GM19455 (cell line): ENCODE results near the gene F3.

Experiments
- ATAC-seq: cut with Tn5 transposase; IDR thresholded peaks from one replicate; pipeline ENCODE4 v1.9.1; 2021; ENCODE audit not compliant: unreplicated experiment

The F3 gene

DNA sequence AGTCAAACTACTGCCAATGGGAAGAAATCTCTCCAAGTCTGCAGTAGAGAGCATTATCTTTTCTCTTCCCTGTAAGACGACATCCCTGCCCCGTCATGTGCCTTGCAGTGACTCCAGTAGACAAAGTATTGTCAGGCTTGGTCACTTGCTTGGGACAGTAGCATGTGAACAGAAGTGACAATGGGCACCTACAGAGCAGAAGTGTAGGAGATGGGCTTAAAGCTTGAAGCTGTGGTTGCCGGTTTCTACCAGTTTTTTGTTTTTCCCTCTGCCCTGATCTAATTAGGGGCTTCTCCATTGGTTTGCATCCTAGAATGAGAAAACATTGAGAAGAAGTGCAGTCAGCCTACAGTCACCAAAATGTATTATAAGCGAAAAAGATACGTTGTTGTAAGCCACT is 12.7 kb downstream of the F3 start:
- no peak for ATAC-seq

DNA sequence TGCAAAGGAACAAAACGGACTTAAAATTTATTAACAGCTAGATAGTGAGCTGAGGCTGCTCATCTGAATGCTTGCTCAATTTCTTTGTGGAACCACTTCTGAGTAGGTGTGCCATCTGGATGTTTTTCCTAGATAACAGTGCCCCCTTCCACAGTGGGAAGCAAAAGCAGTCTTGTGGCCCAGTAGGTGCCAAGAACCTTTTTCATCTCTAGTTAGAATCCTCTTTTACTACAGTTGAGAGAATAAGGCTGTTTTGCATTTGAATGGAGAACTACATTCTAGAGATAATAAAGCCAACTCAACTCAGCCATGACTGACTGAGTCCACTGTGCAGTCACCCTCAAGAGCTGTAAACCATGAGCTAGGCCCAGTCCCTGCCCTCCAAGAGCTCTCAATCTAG is 13.3 kb downstream of the F3 start:
- no peak for ATAC-seq

DNA sequence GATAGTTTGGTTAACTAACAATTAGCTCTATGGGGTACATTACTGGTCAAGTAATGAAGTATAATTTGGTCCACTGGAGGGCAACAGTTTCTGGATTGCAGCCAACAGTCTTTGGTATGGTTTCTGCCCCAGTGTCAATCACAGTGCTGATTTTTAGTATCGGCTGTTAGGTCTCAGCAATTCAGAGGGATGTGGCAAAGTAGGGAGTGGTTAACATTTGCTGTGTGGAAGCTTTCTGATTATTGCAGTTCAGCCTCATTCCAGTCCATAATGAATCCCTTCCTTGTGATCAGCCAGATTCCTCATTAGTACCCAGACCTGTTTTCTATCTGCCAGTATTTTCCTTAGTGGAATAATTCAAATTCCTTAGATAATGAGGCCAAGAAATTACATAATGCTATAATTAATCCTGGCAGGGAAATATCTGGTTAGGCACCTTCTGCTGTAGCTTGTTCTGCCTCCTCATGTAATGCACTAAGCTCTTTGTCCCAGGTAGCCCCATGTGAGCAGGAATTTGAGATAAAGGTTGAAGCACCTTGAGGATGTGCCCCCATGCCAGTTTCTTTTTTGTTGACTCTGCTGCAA is 14.0 kb downstream of the F3 start:
- no peak for ATAC-seq

GRCh38 chr1:94526152-94526980 is 15.2 kb downstream of the F3 start:
- ATAC-seq = no peak

GRCh38 chr1:94524531-94524930 is 17.0 kb downstream of the F3 start:
- ATAC-seq = no peak

DNA sequence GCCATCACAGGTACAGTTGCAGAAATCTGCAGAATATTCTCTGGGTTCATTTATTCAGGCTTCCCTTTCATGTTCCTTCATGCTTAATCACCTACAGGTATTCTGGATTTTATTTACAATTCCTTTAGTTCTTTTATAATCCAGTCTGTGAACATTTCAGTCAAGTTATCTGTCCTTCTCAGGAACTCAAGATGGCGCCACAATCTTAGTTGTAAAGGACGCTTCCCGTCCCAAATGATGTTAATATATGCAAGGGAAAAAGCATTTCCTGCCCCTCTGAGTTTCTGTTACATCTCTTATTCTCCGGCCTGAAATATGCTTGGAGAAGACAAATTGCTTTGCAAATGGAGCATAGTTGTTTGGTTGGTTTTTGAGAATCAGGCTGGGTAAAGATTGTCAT is 19.3 kb downstream of the F3 start:
- no peak for ATAC-seq

GRCh38 chr1:94519351-94519750 is 22.2 kb downstream of the F3 start:
- ATAC-seq = no peak

DNA sequence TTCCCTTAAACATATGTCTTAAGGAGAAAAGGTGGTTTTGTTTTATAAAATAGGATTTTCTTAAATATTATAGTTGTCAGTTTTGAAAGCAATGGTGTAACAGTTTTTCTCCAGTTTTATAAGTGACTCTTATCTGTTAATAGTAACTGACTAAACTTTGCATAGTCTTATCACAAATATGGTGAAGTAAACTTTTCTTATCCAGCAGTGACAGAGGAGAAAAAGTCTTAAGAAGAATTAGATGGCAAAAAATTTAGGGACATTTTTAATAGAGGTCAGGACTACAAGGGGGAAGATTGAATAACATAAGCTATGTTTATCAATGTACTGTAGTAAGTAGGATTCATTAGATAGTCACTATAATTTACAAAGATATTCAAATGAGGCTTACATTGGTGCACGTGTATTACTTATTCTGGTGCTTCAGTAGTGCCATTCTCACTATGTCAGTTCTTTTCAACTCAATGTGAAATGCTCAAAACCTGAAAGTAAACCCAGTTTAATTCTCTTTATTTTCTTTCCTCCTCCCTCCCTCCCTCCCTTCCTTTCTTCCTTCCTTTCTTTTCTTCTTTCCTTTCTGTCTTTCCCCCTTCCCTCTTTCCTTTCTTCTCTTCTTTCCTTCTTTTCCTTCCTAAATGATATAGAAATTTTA is 26.1 kb downstream of the F3 start:
- no peak for ATAC-seq

GRCh38 chr1:94514095-94514727 is 27.3 kb downstream of the F3 start:
- ATAC-seq = no peak

DNA sequence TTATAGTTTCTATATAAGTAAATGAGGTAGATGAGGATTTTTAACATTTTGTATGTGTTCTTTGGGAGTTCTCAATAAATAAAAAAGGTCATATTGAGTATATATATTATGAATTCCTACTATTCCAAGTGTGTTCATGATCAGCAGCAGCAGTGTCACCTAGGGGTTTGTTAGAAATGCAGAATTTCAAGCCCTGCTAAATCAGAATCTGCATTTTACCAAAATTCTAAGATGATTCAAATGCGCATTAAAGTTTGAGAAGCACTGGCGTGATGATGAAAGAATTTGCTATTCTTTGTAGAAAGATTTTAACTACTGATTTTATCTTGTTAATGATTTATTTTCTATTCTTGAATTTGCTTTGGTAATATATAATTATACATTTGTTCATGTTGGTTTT is 28.7 kb downstream of the F3 start:
- no peak for ATAC-seq

DNA sequence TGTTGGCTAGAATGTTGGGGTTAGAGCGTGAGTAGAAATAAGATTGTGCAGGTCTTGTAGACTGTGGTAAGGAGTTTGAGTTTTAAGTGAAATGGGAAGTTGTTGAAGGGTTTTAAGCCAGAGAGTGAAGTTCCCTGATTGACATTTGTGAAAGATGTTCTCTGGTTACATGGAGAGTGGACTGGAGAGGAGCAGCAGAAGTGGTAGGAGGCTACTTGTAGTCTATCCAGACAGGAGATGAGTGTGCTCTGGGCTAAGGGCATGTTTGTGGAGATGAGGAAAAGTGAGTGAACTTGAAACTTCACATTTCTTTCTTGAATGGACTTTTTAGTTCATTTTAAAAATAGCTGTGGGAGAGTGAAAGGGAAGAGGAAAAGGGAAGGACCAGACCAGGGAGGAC is 37.0 kb downstream of the F3 start:
- ATAC-seq = no peak

DNA sequence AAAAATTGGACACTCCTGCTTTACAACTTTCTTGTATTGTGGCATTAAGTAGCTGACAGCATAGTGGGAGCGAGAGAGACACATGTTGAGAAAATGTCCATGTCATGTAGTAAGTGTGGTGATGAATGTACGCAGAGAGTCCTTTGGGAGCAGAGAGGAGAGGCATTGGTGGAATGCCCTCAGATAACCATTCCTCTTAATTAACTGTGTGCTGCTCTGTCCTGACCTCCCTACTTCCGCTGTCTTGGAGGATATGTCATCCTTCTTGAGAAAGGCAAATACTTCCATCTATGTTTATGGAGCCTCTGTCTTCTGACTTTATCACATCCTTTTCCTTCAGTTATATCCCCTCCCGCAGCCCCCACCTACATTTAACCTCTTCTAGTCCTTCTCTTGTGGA is 38.4 kb downstream of the F3 start:
- ATAC-seq = no peak

GRCh38 chr1:94501935-94502334 is 39.6 kb downstream of the F3 start:
- ATAC-seq = no peak

DNA sequence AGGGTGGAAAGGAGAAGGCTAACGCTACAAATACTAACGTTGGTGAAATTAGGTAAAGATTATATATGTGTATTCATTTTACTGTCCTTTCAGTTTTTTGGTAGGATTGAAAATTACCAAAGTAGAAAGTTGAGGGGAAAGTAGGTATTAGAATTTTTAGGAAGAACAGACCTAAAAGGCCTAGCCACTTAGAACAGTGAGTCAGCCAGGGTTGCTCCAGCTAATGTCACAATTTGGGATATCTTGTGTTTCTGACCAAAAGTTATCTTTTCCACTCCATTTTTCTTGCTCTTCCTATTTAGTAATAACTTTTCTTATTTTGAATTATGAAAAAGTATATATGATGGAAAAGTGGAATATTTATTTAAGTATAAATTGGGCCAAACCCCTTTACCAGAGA is 40.1 kb downstream of the F3 start:
- ATAC-seq = no peak

- no peak for ATAC-seq
These were observed 45.3 kb downstream of the F3 start for GRCh38 chr1:94496076-94496755.

- ATAC-seq = no peak
These were observed 51.0 kb downstream of the F3 start for GRCh38 chr1:94490556-94490955.

DNA sequence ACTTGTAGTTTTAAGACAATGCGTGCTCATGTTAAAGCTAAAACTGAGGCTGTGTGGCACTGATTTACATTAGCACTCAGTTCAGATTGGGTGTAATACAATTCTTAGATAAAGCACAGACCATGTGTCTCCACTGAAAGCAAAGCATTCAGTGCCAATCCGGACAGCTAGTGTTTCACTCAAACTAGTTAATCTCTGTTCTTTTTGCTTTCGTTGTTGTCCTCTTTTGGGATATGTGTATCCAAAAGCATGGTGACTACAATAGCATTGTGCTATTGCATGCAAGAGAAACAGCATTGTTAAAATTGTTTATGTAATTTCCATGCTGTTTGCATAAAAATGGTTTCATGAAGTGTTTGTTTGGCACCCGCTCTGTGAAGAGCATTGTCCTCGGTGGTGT is 54.6 kb downstream of the F3 start:
- no peak for ATAC-seq

GRCh38 chr1:94481473-94481933 is 60.1 kb downstream of the F3 start:
- peak; percentile 96 for ATAC-seq

GRCh38 chr1:94479682-94480081 is 61.9 kb downstream of the F3 start:
- ATAC-seq = no peak
